H9 (cell line): ENCODE measurements around the gene TTF2. TPM values are rescaled to one million over a fixed set of nuclear protein-coding genes. Genes with fewer than 3 reads are reported as not detected.

Source experiments
- DNase-seq: peaks from one replicate; pipeline ENCODE4 v3.0.0-alpha.2; 2017
- H2AFZ ChIP-seq: one replicate; pipeline ENCODE4 v1.6.1; 2013; ENCODE audit warnings: mild to moderate bottlenecking, low read length, control low read depth, moderate library complexity
- H2AK5ac ChIP-seq: 2 replicates; pipeline ENCODE4 v1.6.1; 2013; ENCODE audit warnings: low read length, control low read depth, mixed read lengths; ENCODE audit not compliant: insufficient read length
- H2BK120ac ChIP-seq: one replicate; pipeline ENCODE4 v1.6.1; 2013; ENCODE audit warnings: low read depth, mild to moderate bottlenecking, low read length, control low read depth, inconsistent platforms; ENCODE audit not compliant: poor library complexity, severe bottlenecking
- H2BK12ac ChIP-seq: 2 replicates; pipeline ENCODE4 v1.6.1; 2013; ENCODE audit warnings: low read length, control low read depth, mixed read lengths, low read depth; ENCODE audit not compliant: insufficient read length
- H2BK15ac ChIP-seq: 2 replicates; pipeline ENCODE4 v1.6.1; 2013; ENCODE audit warnings: low read depth, low read length, control low read depth
- H2BK20ac ChIP-seq: one replicate; pipeline ENCODE4 v1.6.1; 2013; ENCODE audit warnings: low read depth, mild to moderate bottlenecking, low read length, control low read depth, inconsistent platforms; ENCODE audit not compliant: poor library complexity, severe bottlenecking
- H2BK5ac ChIP-seq: 2 replicates; pipeline ENCODE4 v1.6.1; 2013; ENCODE audit warnings: low read length, control low read depth, mixed read lengths; ENCODE audit not compliant: insufficient read length
- H3K14ac ChIP-seq: 2 replicates; pipeline ENCODE4 v1.6.1; 2013; ENCODE audit warnings: low read length, control low read depth; ENCODE audit not compliant: insufficient read depth
- H3K18ac ChIP-seq: 2 replicates; pipeline ENCODE4 v1.6.1; 2013; ENCODE audit warnings: low read depth, mild to moderate bottlenecking, mixed read lengths, low read length, control low read depth; ENCODE audit not compliant: insufficient read length
- H3K23ac ChIP-seq: 2 replicates; pipeline ENCODE4 v1.6.1; 2013; ENCODE audit warnings: low read length, control low read depth, mixed read lengths, low read depth; ENCODE audit not compliant: insufficient read length
- H3K23me2 ChIP-seq: 2 replicates; pipeline ENCODE4 v1.6.1; 2013; ENCODE audit warnings: low read depth, mild to moderate bottlenecking, mixed read lengths, low read length, control low read depth; ENCODE audit not compliant: insufficient read length, poor library complexity, severe bottlenecking
- H3K27ac ChIP-seq: 2 replicates; pipeline ENCODE4 v1.5.1; 2013; ENCODE audit warnings: low read length, control low read depth, mixed read lengths, low read depth; ENCODE audit not compliant: insufficient read length
- H3K27me3 ChIP-seq: 2 replicates; pipeline ENCODE4 v1.6.1; 2013; ENCODE audit warnings: low read length, control low read depth, inconsistent platforms; ENCODE audit not compliant: insufficient read depth
- H3K4ac ChIP-seq: 2 replicates; pipeline ENCODE4 v1.6.1; 2013; ENCODE audit warnings: low read depth, mild to moderate bottlenecking, control low read depth, inconsistent platforms, low read length, moderate library complexity
- H3K4me1 ChIP-seq: 2 replicates; pipeline ENCODE4 v1.6.1; 2013; ENCODE audit warnings: low read length, control low read depth, inconsistent platforms; ENCODE audit not compliant: insufficient read depth
- H3K4me2 ChIP-seq: 2 replicates; pipeline ENCODE4 v1.6.1; 2013; ENCODE audit warnings: low read length, control low read depth, mixed read lengths; ENCODE audit not compliant: insufficient read length, insufficient read depth
- H3K56ac ChIP-seq: 2 replicates; pipeline ENCODE4 v1.6.1; 2013; ENCODE audit warnings: low read depth, mild to moderate bottlenecking, mixed read lengths, low read length, control low read depth; ENCODE audit not compliant: insufficient read length
- H3K79me1 ChIP-seq: 2 replicates; pipeline ENCODE4 v1.6.1; 2013; ENCODE audit warnings: low read depth, mild to moderate bottlenecking, moderate library complexity, low read length, control low read depth, inconsistent platforms; ENCODE audit not compliant: insufficient read depth, poor library complexity, severe bottlenecking
- H3K79me2 ChIP-seq: 2 replicates; pipeline ENCODE4 v1.6.1; 2013; ENCODE audit warnings: low read length, control low read depth, inconsistent platforms; ENCODE audit not compliant: insufficient read depth
- H3K9ac ChIP-seq: 2 replicates; pipeline ENCODE4 v1.6.1; 2013; ENCODE audit warnings: low read length, control low read depth, mixed read lengths; ENCODE audit not compliant: insufficient read length; ENCODE audit errors: extremely low read depth
- H3K9me3 ChIP-seq: one replicate; pipeline ENCODE4 v1.6.1; 2013; ENCODE audit warnings: low read depth, low read length, inconsistent platforms; ENCODE audit not compliant: control insufficient read depth
- H3T11ph ChIP-seq: one replicate; pipeline ENCODE4 v1.6.1; 2013; ENCODE audit warnings: mild to moderate bottlenecking, low read length, control low read depth, inconsistent platforms
- H4K20me1 ChIP-seq: one replicate; pipeline ENCODE4 v1.6.1; 2013; ENCODE audit not compliant: control insufficient read depth, insufficient read length, insufficient read depth
- H4K5ac ChIP-seq: 2 replicates; pipeline ENCODE4 v1.6.1; 2013; ENCODE audit warnings: low read depth, mild to moderate bottlenecking, mixed read lengths, low read length, control low read depth; ENCODE audit not compliant: insufficient read length
- H4K8ac ChIP-seq: replicated peaks from 2 replicates; pipeline ENCODE4 v1.6.1; 2013; ENCODE audit warnings: low read length, control low read depth, mixed read lengths, low read depth; ENCODE audit not compliant: insufficient read length
- H4K91ac ChIP-seq: 2 replicates; pipeline ENCODE4 v1.6.1; 2013; ENCODE audit warnings: low read depth, mild to moderate bottlenecking, moderate library complexity, mixed read lengths, low read length, control low read depth; ENCODE audit not compliant: insufficient read length
- H3K27ac Mint-ChIP-seq, 3 experiments: 2 replicates in 2 of 3; 3 replicates in 1 of 3; pipeline ENCODE4 v1.8.0; 2020 to 2021; ENCODE audit warnings: mixed read lengths in 3 of 3, mild to moderate bottlenecking in 1 of 3, moderate library complexity in 1 of 3
- H3K27me3 Mint-ChIP-seq: 2 replicates; pipeline ENCODE4 v1.8.0; 2021; ENCODE audit warnings: low read depth, mild to moderate bottlenecking, moderate library complexity, mixed read lengths
- H3K36me3 Mint-ChIP-seq, 3 experiments: 2 replicates in 2 of 3; 3 replicates in 1 of 3; pipeline ENCODE4 v1.8.0; 2020 to 2021; ENCODE audit warnings: low read depth in 3 of 3, mixed read lengths in 3 of 3; ENCODE audit not compliant: insufficient read depth in 1 of 3
- H3K4me1 Mint-ChIP-seq, 2 experiments: 2 replicates each; pipeline ENCODE4 v1.8.0; 2020; ENCODE audit warnings: mixed read lengths in 2 of 2
- H3K4me3 Mint-ChIP-seq, 2 experiments: 2 replicates in 1 of 2; 3 replicates in 1 of 2; pipeline ENCODE4 v1.8.0; 2020 to 2021; ENCODE audit warnings: mild to moderate bottlenecking in 2 of 2, mixed read lengths in 2 of 2, moderate library complexity in 1 of 2
- H3K9me3 Mint-ChIP-seq, 2 experiments: 2 replicates in 1 of 2; 3 replicates in 1 of 2; pipeline ENCODE4 v1.8.0; 2020; ENCODE audit warnings: mild to moderate bottlenecking in 2 of 2, mixed read lengths in 2 of 2, moderate library complexity in 1 of 2
- WGBS: extraction: QIAGEN DNeasy Blood & Tissue Kit; methylation state at CpG from one replicate; pipeline ENCODE4 v1.1.7; 2013; ENCODE audit warnings: missing lambda C conversion rate, low lambda C conversion rate, mixed read lengths; ENCODE audit not compliant: insufficient read length; ENCODE audit errors: extremely low coverage; 5-methylcytosine and 5-hydroxymethylcytosine counted together
- total RNA-seq: library from RNA; stranded (reverse); gene quantifications from 2 replicates; pipeline ENCODE4 v1.2.1, GENCODE V29; 2021
- TF ChIP-seq, protein P1 (sequence below): fragments of 200-600 bp; sonication (generic); conservative IDR thresholded peaks from 3 replicates; pipeline ENCODE4 v1.8.0; 2021; ENCODE audit warnings: antibody characterized with exemption, mild to moderate bottlenecking

Gene TTF2
- total RNA-seq, 1 experiment from 2014 or later = 86.4 TPM

DNA sequence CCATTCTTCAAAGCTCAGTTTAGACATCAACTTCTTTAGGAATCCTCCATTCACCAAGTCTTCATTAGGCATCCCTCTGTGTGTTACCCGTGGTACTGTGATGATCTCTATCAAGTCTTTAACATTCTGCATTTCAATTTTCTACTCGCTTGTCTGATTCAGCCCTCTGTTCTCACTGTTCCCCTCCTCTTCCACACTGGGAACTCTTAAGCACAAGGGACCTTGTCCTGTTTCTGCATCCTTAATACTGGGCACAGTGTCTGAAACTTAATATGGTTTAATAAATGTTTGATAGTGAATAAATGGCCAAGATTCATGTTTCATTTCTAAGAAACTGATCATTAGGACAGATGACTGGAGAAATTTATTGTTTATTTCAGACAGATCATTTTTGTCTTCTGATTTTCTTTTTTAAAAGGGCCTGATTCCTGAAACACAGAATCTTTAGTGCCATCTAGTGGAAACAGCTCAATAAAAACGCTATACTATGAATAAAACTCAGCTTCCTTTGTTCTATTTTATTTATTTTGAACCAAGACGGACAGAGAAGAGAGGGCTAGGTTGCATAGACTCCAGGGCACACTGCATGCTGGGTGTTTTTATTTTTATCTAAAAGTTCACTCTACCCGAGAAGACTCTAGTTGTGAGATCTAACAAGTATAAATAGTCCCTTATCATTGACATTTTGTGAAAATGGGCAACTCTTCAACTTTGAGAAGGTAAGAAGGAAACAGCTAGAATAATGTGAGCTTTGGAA lies 68.4 kb downstream of the TTF2 start:
- Histone ChIP-seq H3K18ac (no peak overlapping the region), H3K14ac (no peak overlapping the region), H3K4me2 (no peak overlapping the region), H3K4me1 (no peaks in the 10 kb centered on the region), H4K20me1 (no peaks in the 10 kb centered on the region), H3K79me1 (no peaks in the 10 kb centered on the region), H2BK12ac (no peak overlapping the region), H2BK20ac (no peak overlapping the region), H3K56ac (no peak overlapping the region), H2BK120ac (no peak overlapping the region), H2BK5ac (no peak overlapping the region), H3K9ac (no peak overlapping the region), H3K23ac (no peak overlapping the region), H3K79me2 (no peaks in the 10 kb centered on the region), H3K27ac (no peak overlapping the region), H3T11ph (no peak overlapping the region), H2BK15ac (no peak overlapping the region), H4K91ac (no peak overlapping the region), H3K9me3 (no peaks in the 10 kb centered on the region), H2AK5ac (no peak overlapping the region), H4K8ac (no peak overlapping the region), H3K4ac (no peak overlapping the region), H4K5ac (no peak overlapping the region), H3K27me3 (no peaks in the 10 kb centered on the region), H3K23me2 (no peaks in the 10 kb centered on the region), H2AFZ (no peak overlapping the region)
- H3K4me3 Mint-ChIP-seq = no peak overlapping the region
- peaks cover 16 to 18% of the 10 kb centered on the region in 2 experiments for H3K4me1 Mint-ChIP-seq
- TF ChIP-seq, protein P1, sequence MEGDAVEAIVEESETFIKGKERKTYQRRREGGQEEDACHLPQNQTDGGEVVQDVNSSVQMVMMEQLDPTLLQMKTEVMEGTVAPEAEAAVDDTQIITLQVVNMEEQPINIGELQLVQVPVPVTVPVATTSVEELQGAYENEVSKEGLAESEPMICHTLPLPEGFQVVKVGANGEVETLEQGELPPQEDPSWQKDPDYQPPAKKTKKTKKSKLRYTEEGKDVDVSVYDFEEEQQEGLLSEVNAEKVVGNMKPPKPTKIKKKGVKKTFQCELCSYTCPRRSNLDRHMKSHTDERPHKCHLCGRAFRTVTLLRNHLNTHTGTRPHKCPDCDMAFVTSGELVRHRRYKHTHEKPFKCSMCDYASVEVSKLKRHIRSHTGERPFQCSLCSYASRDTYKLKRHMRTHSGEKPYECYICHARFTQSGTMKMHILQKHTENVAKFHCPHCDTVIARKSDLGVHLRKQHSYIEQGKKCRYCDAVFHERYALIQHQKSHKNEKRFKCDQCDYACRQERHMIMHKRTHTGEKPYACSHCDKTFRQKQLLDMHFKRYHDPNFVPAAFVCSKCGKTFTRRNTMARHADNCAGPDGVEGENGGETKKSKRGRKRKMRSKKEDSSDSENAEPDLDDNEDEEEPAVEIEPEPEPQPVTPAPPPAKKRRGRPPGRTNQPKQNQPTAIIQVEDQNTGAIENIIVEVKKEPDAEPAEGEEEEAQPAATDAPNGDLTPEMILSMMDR = peak; percentile 67
- no peak for DNase-seq
- H3K27ac Mint-ChIP-seq = peak overlapping the region in 2 of 3 experiments; percentile 7 to 13; a peak in 2 of 7 replicates
- no peaks in the 10 kb centered on the region for H3K27me3 Mint-ChIP-seq
- no CpG with 5 or more reads among the region's 5 CpGs for WGBS
- H3K36me3 Mint-ChIP-seq = no peaks in the 10 kb centered on the region
- no peaks in the 10 kb centered on the region for H3K9me3 Mint-ChIP-seq
